Osteoblast (primary cell): ENCODE results near the gene TBATA. TPM values are rescaled to one million over a fixed set of nuclear protein-coding genes. Genes with fewer than 3 reads are reported as not detected.

ENCODE experiments used
- DNase-seq: peaks from one replicate; pipeline ENCODE4 v3.0.0; 2011; ENCODE audit warnings: low spot score, mixed read lengths; ENCODE audit not compliant: insufficient read length; ENCODE audit errors: missing footprints
- H2AFZ ChIP-seq: 2 replicates; pipeline ENCODE4 v1.6.0; 2011; ENCODE audit warnings: mild to moderate bottlenecking, low read length
- H3K27ac ChIP-seq: 2 replicates; pipeline ENCODE4 v1.5.1; 2011; ENCODE audit warnings: mild to moderate bottlenecking, low read depth, low read length, moderate library complexity
- H3K27me3 ChIP-seq: 2 replicates; pipeline ENCODE4 v1.6.0; 2012; ENCODE audit warnings: mild to moderate bottlenecking, control low read depth, inconsistent platforms, low read length, moderate library complexity; ENCODE audit not compliant: insufficient read depth
- H3K36me3 ChIP-seq: 2 replicates; pipeline ENCODE4 v1.5.1; 2011; ENCODE audit warnings: mild to moderate bottlenecking, low read length, control low read depth, moderate library complexity; ENCODE audit not compliant: insufficient read depth
- H3K4me1 ChIP-seq: 2 replicates; pipeline ENCODE4 v1.5.1; 2011; ENCODE audit warnings: mild to moderate bottlenecking, low read length, control low read depth, moderate library complexity; ENCODE audit not compliant: insufficient read depth
- H3K4me2 ChIP-seq: 2 replicates; pipeline ENCODE4 v1.6.0; 2011; ENCODE audit warnings: mild to moderate bottlenecking, low read length; ENCODE audit not compliant: insufficient read depth
- H3K4me3 ChIP-seq: fragments of 200-600 bp; sonication (generic); 3 replicates; pipeline ENCODE4 v1.5.1; 2012; ENCODE audit warnings: mild to moderate bottlenecking, low read length, inconsistent platforms; ENCODE audit not compliant: insufficient read depth
- H3K79me2 ChIP-seq: 2 replicates; pipeline ENCODE4 v1.6.0; 2012; ENCODE audit warnings: mild to moderate bottlenecking, low read length, control low read depth, inconsistent platforms; ENCODE audit not compliant: insufficient read depth
- H3K9me3 ChIP-seq: 2 replicates; pipeline ENCODE4 v1.5.1; 2011; ENCODE audit warnings: low read depth, low read length, control low read depth
- H4K20me1 ChIP-seq: 2 replicates; pipeline ENCODE4 v1.6.0; 2012; ENCODE audit warnings: mild to moderate bottlenecking, low read length, control low read depth; ENCODE audit not compliant: insufficient read depth
- total RNA-seq: library from RNA; depleted of rRNA; stranded (reverse); fragments of >200 nt; gene quantifications from 2 replicates; pipeline ENCODE4 v1.2.3, GENCODE V29; 2012
- TF ChIP-seq, protein P1 (sequence below): IDR thresholded peaks from 2 replicates; pipeline ENCODE4 v1.5.1; 2011; ENCODE audit warnings: mild to moderate bottlenecking, low read depth, low read length, moderate library complexity; ENCODE audit errors: extremely low read depth

The TBATA gene
- total RNA-seq, 1 donor = not detected

DNA sequence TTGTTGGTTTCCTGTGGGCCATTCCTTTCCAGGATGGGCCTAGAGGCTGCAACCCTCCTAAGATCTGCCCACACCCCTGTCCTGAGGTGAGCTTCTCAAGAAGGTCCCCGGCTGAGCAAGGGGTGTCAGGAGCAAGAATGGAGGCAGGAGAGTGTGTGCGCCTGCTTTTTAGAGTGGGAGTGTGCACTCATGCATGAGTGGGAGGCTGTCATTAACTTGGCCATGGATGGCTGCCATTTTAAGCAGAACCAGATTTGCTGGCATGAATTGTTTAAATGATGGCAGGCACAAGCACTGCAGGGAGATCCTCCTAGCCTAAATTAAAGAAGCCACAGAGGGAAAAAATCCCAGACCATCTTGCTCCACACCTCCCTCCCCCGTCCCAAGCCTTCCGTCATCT, 27.6 kb upstream of the TBATA start:
- Histone ChIP-seq H3K27me3 (peaks cover 1% of the 10 kb centered on the region), H3K9me3 (no peaks in the 10 kb centered on the region), H3K4me2 (no peak overlapping the region), H3K27ac (no peak overlapping the region), H2AFZ (no peak overlapping the region), H3K36me3 (no peaks in the 10 kb centered on the region), H3K4me1 (peaks cover 6% of the 10 kb centered on the region), H3K79me2 (peaks cover 9% of the 10 kb centered on the region), H3K4me3 (no peak overlapping the region), H4K20me1 (no peaks in the 10 kb centered on the region)
- TF ChIP-seq, protein P1, sequence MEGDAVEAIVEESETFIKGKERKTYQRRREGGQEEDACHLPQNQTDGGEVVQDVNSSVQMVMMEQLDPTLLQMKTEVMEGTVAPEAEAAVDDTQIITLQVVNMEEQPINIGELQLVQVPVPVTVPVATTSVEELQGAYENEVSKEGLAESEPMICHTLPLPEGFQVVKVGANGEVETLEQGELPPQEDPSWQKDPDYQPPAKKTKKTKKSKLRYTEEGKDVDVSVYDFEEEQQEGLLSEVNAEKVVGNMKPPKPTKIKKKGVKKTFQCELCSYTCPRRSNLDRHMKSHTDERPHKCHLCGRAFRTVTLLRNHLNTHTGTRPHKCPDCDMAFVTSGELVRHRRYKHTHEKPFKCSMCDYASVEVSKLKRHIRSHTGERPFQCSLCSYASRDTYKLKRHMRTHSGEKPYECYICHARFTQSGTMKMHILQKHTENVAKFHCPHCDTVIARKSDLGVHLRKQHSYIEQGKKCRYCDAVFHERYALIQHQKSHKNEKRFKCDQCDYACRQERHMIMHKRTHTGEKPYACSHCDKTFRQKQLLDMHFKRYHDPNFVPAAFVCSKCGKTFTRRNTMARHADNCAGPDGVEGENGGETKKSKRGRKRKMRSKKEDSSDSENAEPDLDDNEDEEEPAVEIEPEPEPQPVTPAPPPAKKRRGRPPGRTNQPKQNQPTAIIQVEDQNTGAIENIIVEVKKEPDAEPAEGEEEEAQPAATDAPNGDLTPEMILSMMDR = no peak
- DNase-seq = no peak

DNA sequence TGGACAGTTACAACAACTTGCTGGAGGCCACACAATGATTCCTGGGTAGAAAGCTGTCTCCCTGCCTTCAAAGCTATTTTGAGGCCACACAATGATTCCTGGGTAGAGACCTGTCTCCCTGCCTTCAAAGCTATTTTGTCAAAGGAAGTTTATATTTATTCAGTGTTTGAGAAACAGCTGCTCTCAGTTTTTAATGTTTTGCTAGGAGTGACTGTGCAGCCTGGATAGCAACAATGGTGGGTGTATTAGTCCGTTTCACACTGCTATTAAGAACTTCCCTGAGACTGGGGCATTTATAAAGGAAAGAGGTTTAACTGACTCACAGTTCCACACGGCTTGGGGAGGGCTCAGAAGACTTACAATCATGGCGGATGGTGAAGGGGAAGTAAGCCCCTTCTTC, 26.7 kb upstream of the TBATA start:
- H3K4me2 ChIP-seq = no peak overlapping the region
- H3K36me3 ChIP-seq = no peaks in the 10 kb centered on the region
- peaks cover 5% of the 10 kb centered on the region for H3K27me3 ChIP-seq
- no peak overlapping the region for H3K27ac ChIP-seq
- peaks cover 9% of the 10 kb centered on the region for H3K4me1 ChIP-seq
- peaks cover 3% of the 10 kb centered on the region for H3K79me2 ChIP-seq
- no peak for DNase-seq
- H4K20me1 ChIP-seq = no peaks in the 10 kb centered on the region
- TF ChIP-seq, protein P1 = no peak
- H3K9me3 ChIP-seq = no peaks in the 10 kb centered on the region
- no peak overlapping the region for H3K4me3 ChIP-seq
- H2AFZ ChIP-seq = no peak overlapping the region

DNA sequence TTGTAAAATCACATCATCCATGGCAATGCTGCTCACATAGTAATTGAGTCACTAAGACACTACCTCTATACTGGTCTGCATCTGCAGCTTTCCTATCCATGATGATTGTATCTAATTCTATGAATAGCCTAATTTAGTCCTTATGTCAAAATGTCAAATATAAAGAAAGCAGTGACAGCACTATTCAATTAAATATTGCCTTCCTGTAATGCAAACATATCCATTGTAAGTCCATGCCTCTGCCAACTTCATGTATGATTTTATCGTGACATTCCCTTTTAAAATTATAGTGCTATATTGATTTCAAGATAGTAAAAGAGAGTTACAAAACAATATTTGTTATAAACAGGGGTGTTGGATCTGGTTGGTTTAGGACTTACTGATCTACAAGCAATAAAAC, 25.8 kb upstream of the TBATA start:
- H4K20me1 ChIP-seq = no peaks in the 10 kb centered on the region
- no peak overlapping the region for H2AFZ ChIP-seq
- no peaks in the 10 kb centered on the region for H3K36me3 ChIP-seq
- H3K27ac ChIP-seq = no peak overlapping the region
- H3K79me2 ChIP-seq = no peaks in the 10 kb centered on the region
- no peak for DNase-seq
- no peaks in the 10 kb centered on the region for H3K9me3 ChIP-seq
- TF ChIP-seq, protein P1 = no peak
- H3K4me3 ChIP-seq = no peak overlapping the region
- H3K4me1 ChIP-seq = peaks cover 5% of the 10 kb centered on the region
- H3K27me3 ChIP-seq = peaks cover 12% of the 10 kb centered on the region
- no peak overlapping the region for H3K4me2 ChIP-seq

DNA sequence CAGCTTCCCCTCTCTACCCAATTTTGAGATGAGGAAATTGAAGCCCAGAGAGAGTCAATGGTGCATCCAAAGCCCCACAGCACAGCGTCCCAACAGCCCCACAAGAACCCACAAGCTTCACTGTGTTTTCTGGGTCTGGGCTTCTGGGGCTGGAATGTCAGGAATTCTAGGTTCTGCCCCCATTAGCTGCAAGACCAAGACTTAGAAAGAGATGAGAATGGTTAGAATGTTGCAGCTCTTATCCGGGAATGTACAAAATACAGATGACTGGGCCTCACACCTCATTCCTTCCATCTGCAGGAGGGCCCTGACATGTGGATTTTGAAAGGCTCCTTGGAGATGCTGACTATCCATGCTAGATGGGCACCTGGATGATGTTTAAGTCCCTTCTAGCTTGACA, 24.5 kb upstream of the TBATA start:
- Histone ChIP-seq H3K36me3 (no peaks in the 10 kb centered on the region), H2AFZ (no peak overlapping the region), H3K79me2 (no peaks in the 10 kb centered on the region), H3K4me2 (no peak overlapping the region), H3K27ac (no peak overlapping the region), H4K20me1 (no peaks in the 10 kb centered on the region), H3K9me3 (no peaks in the 10 kb centered on the region), H3K4me1 (peaks cover 5% of the 10 kb centered on the region), H3K4me3 (no peak overlapping the region), H3K27me3 (peaks cover 12% of the 10 kb centered on the region)
- TF ChIP-seq, protein P1 = no peak
- no peak for DNase-seq
